Melanocyte of skin (primary cell): ENCODE measurements around the gene ARFGEF3. TPM values are rescaled to one million over a fixed set of nuclear protein-coding genes. Genes with fewer than 3 reads are reported as not detected.

Experiments
- small RNA-seq, 2 donors: library from RNA; depleted of rRNA; stranded (forward); fragments of <200 nt; gene quantifications; one replicate each; pipeline ENCODE3, GENCODE V24; 2012
- total RNA-seq, 2 donors: library from RNA; depleted of rRNA; stranded (reverse); fragments of >200 nt; gene quantifications; 2 replicates each; pipeline ENCODE4 v1.2.3, GENCODE V29; 2012

The ARFGEF3 gene, protein sequence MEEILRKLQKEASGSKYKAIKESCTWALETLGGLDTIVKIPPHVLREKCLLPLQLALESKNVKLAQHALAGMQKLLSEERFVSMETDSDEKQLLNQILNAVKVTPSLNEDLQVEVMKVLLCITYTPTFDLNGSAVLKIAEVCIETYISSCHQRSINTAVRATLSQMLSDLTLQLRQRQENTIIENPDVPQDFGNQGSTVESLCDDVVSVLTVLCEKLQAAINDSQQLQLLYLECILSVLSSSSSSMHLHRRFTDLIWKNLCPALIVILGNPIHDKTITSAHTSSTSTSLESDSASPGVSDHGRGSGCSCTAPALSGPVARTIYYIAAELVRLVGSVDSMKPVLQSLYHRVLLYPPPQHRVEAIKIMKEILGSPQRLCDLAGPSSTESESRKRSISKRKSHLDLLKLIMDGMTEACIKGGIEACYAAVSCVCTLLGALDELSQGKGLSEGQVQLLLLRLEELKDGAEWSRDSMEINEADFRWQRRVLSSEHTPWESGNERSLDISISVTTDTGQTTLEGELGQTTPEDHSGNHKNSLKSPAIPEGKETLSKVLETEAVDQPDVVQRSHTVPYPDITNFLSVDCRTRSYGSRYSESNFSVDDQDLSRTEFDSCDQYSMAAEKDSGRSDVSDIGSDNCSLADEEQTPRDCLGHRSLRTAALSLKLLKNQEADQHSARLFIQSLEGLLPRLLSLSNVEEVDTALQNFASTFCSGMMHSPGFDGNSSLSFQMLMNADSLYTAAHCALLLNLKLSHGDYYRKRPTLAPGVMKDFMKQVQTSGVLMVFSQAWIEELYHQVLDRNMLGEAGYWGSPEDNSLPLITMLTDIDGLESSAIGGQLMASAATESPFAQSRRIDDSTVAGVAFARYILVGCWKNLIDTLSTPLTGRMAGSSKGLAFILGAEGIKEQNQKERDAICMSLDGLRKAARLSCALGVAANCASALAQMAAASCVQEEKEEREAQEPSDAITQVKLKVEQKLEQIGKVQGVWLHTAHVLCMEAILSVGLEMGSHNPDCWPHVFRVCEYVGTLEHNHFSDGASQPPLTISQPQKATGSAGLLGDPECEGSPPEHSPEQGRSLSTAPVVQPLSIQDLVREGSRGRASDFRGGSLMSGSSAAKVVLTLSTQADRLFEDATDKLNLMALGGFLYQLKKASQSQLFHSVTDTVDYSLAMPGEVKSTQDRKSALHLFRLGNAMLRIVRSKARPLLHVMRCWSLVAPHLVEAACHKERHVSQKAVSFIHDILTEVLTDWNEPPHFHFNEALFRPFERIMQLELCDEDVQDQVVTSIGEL (N-terminal part only)
- total RNA-seq: 1 to 10 TPM; 1.3 to 1.4 TPM

DNA sequence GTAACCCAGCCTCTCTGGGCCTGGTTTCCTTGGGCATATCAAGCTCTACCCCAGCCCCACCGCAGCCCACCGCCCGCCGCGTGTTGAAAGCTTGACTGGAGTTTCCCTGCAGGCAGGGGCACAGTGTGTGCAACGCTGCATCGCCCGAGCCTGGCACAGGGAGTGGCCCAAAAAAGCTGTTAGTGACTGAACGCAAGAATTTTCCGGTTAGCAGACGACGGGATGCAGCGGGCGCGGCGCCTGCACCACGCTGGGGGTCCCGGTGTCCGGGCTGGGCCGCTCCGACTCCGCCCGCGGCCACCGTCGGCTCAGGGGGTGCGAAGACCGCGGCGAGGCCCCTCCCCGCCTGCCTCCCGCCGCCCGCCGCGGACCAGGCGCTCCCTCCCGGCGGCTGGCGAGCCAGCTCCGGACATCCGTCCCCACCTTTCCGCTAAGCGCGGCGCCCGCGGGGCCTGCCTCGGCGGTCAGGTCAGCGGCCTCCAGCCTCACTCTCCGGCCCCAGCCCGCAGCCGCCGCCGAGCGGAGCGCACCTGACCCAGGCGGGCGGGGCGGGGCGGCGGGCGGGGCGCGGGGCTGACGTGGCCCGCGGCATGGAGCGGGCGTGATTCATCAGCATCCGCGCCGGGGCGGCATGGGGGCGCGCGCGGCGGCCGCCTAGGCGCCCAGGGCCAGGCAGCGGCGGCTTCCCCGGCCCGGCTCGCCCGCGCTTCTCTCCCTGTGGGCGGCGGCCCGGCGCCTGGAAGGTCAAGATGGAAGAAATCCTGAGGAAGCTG is at the start of gene ARFGEF3:
TSS of gene ARFGEF3 (plus strand) at position 602 of the 773 bp plus-strand sequence. CDS start at position 750, 148 bp downstream.

DNA sequence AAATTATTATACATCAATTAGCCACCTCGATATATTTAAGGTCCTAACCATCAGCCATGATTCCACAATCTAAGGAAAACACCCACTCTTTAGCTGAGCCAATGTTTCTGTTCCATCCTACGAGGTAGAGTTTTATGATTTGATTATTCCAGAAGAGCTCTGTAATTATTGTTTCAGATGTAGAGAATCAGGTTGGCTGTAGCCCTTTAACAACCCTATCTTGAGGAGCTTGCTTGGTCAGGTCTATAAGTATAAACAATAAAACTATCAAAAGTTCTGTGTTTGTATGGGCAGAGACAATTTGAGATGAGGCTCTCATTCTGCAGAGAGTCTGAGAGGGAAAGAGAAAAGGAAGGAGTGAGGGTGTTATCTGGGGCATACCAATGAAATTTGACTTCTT is 56.7 kb downstream of the ARFGEF3 start, which contains the start of gene PBOV1:
TSS of gene PBOV1 (minus strand) at position 43 of the 400 bp plus-strand sequence. CDS start 96 bp downstream, outside the sequence.

DNA sequence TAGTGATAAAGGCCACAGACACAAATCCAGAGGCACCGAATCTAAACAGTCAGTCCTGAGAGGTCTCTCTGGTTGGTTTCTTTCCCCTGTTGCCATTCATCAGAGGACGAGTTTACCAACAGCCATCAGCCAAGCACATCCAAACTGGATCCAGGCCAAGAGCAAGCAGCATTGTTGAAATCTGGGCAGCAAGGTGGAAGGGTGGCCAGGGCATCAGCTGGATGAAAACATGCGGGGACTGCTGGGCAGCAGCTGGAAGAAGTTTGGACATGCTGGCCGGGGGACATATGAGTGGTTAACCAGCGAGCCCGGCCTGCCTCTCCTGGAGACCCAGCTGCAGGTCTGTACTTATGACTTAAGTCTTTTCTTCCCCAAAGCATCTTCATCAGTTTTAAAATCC is 216.1 kb downstream of the ARFGEF3 start, which contains the start of gene SMIM28:
TSS of gene SMIM28 (plus strand) at position 62 of the 400 bp plus-strand sequence. CDS start at position 230, 168 bp downstream.

Small RNAs within 50 kb of the gene (small RNA-seq; reads per million reads assigned to genes)
- 0 reads per million in 2 donors for gene AL031003.1

Other genes with a start within 250 kb of the ARFGEF3 start
- 10 to 100 TPM; 26.2 to 31.3 TPM for gene PERP, start 54.5 kb upstream of the ARFGEF3 start, total RNA-seq
- gene PBOV1, start 56.6 kb downstream of the ARFGEF3 start, total RNA-seq: not detected
- not detected for gene SMIM28, start 216.0 kb downstream of the ARFGEF3 start, total RNA-seq
- gene HEBP2, start 242.3 kb downstream of the ARFGEF3 start, total RNA-seq: 1 to 10 TPM; 6.7 to 7.2 TPM